ENCODE results near the gene ADCY3.
A peak's percentile ranks its signal among the peaks of the same experiment; 100 is the strongest.

ADCY3 gene

DNA sequence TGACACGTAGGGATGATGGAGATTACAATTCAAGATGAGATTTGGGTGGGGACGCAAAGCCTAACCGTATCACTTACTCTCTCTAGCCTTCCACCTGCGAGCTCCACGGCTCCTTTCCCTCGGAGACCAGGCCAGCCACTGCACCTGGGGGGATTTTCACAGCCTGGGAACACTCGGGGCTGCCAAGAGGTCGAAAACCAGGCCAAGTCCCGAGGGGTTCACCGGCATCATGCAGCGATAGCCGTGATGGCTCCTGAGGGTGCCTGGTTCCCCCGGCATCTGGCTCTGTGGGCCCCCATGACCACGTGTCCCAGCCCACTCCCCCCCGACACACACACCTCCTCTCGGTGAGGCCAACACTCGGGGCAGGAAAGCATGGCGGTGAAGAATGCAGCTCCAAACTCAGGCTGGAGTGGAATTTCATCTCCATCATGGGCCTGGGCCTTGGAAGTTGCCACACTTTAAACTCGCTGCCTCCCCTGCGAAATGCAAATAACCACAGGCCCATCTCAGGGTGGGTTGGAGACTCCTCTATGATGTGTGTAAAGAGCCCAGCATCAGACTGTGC, 32.6 kb downstream of the ADCY3 start:
- no peak for DNase-seq (ENCODE audit: low read depth)
- no peak for TF ChIP-seq CTCF (conservative IDR thresholded peaks at IDR 0.05; ENCODE audit: low read length)
- no peak overlapping the region for H3K4me3 ChIP-seq (ENCODE audit: low read length)

- TF ChIP-seq CTCF (conservative IDR thresholded peaks at IDR 0.05; ENCODE audit: low read length) = no peak
- no peak overlapping the region for H3K4me3 ChIP-seq (ENCODE audit: low read length)
- no peak for DNase-seq (ENCODE audit: low read depth)
Observed at GRCh38 chr2:24886691-24887304, 33.2 kb downstream of the ADCY3 start.

GRCh38 chr2:24886126-24886501, 33.9 kb downstream of the ADCY3 start:
- no peak overlapping the region for H3K4me3 ChIP-seq (ENCODE audit: low read length)
- no peak for TF ChIP-seq CTCF (conservative IDR thresholded peaks at IDR 0.05; ENCODE audit: low read length)
- no peak for DNase-seq (ENCODE audit: low read depth)

DNA sequence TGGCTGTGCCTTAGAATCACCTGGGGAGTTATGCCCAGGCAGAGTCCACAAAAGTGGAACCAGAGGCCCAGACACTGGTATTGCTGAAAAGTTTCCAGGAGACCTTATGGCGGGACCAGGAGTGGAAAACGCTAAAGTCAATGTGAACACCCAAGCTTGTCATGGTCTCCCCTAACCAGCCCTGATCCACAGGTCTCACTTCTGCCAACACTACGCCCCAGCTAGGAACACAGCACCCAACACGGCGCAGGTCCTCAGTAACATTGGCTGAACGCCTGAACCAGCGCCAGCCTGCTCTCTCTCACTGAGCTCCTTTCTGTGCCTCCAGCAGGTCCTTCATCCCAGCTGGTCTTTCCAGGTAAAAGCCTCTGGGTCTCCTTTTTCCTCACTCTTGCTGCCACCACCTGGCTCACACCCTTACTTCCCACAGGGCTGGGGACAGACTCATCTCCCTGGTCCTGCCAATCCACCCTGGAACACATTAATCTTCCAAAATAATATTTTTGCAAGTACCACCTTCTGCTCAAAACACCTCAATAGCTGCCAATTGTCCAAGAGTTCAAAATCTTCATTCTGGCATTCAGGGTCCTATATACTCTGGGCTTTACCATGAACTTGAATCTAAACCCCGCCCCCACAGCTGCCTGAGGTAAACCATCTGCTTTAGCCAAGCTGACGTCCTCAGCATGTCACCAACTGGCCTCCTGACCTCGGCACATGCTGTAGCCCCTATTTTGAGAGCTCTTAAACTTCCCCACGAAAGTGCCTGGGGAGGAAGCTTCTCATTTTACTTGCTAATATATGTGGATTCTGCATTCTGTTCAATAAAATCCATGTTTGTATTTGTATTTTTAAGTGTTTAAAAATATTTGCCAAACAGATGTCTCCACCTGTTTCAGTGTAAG, 34.6 kb downstream of the ADCY3 start:
- H3K4me3 ChIP-seq (ENCODE audit: low read length) = no peak overlapping the region
- no peak for DNase-seq (ENCODE audit: low read depth)
- no peak for TF ChIP-seq CTCF (conservative IDR thresholded peaks at IDR 0.05; ENCODE audit: low read length)

GRCh38 chr2:24883946-24884345, 36.1 kb downstream of the ADCY3 start:
- TF ChIP-seq CTCF (conservative IDR thresholded peaks at IDR 0.05; ENCODE audit: low read length) = no peak
- peak; percentile 67 for DNase-seq (ENCODE audit: low read depth)
- H3K4me3 ChIP-seq (ENCODE audit: low read length) = no peak overlapping the region

- H3K4me3 ChIP-seq (ENCODE audit: low read length) = no peak overlapping the region
- no peak for DNase-seq (ENCODE audit: low read depth)
- no peak for TF ChIP-seq CTCF (conservative IDR thresholded peaks at IDR 0.05; ENCODE audit: low read length)
Observed at GRCh38 chr2:24881623-24882022, 38.4 kb downstream of the ADCY3 start.
